Endothelial cell of umbilical vein (primary cell): ENCODE results near the gene CEP170. TPM values are rescaled to one million over a fixed set of nuclear protein-coding genes. Genes with fewer than 3 reads are reported as not detected.

Experiments
- BruUV-seq: library from RNA; stranded (reverse); fragments of 400-500 nt; replicated peaks from 2 replicates; lab custom pipeline; 2021; lab: Mats Ljungman, UMichigan
- CTCF ChIA-PET: fragments of 300-600, 350-600 bp; sonication (Branson Sonifier 250); formaldehyde crosslinking; loops from one replicate; lab custom pipeline; 2021; ENCODE audit warnings: antibody characterized with exemption, inconsistent platforms; lab: Charles Lee
- POLR2A ChIA-PET: fragments of 300-600, 350-600 bp; sonication (Branson Sonifier 250); formaldehyde crosslinking; loops from one replicate; lab custom pipeline; 2021; ENCODE audit warnings: antibody characterized with exemption, inconsistent platforms; lab: Charles Lee
- DNase-seq: peaks from one replicate; pipeline ENCODE4 v3.0.0-alpha.2; 2011; ENCODE audit warnings: low read depth, low spot score
- FAIRE-seq: peaks from 2 replicates; lab custom pipeline; 2011; peaks lifted over from hg19 to GRCh38; lab: Jason Lieb, UNC
- H2AFZ ChIP-seq: 2 replicates; pipeline ENCODE4 v1.6.0; 2012; ENCODE audit warnings: low read depth, low read length, control low read depth, inconsistent platforms
- H3K27ac ChIP-seq: 2 replicates; pipeline ENCODE4 v1.5.1; 2011; ENCODE audit warnings: low read depth, mild to moderate bottlenecking, control low read depth, low read length, moderate library complexity; ENCODE audit not compliant: insufficient read depth
- H3K27me3 ChIP-seq, 2 experiments: 2 replicates each; pipeline versions ENCODE4 v1.6.0 to v1.6.1; 2011; ENCODE audit warnings: low read length in 2 of 2, mixed read lengths in 1 of 2; ENCODE audit not compliant: control insufficient read depth in 2 of 2, insufficient read depth in 2 of 2
- H3K36me3 ChIP-seq, 2 experiments: 2 replicates in 1 of 2; 3 replicates in 1 of 2; pipeline ENCODE4 v1.5.1; 2011; ENCODE audit warnings: low read length in 2 of 2, mild to moderate bottlenecking in 1 of 2, moderate library complexity in 1 of 2; ENCODE audit not compliant: control insufficient read depth in 2 of 2, insufficient read depth in 2 of 2; ENCODE audit errors: extremely low read depth in 1 of 2
- H3K4me1 ChIP-seq: 3 replicates; pipeline ENCODE4 v1.5.1; 2011; ENCODE audit warnings: mild to moderate bottlenecking, low read length; ENCODE audit not compliant: control insufficient read depth, insufficient read depth; ENCODE audit errors: extremely low read depth
- H3K4me2 ChIP-seq: 2 replicates; pipeline ENCODE4 v1.6.1; 2011; ENCODE audit warnings: low read length, control low read depth, mixed read lengths; ENCODE audit not compliant: insufficient read depth
- H3K4me3 ChIP-seq, 3 experiments: fragments of 200-600 bp in 1 of 3; sonication (generic), shearing (Covaris generic) in 1 of 3; replicated peaks in 1 of 3; 2 replicates each; pipeline ENCODE4 v1.5.1; 2011 to 2016; ENCODE audit warnings: control low read depth in 3 of 3, low read length in 3 of 3, mild to moderate bottlenecking in 2 of 3, inconsistent platforms in 1 of 3, low read depth in 1 of 3, moderate library complexity in 1 of 3; ENCODE audit not compliant: insufficient read depth in 1 of 3
- H3K79me2 ChIP-seq: 2 replicates; pipeline ENCODE4 v1.6.0; 2012; ENCODE audit warnings: low read length, inconsistent platforms; ENCODE audit not compliant: control insufficient read depth, insufficient read depth
- H3K9ac ChIP-seq: replicated peaks from 2 replicates; pipeline ENCODE3; 2011; ENCODE audit warnings: low read length, control low read depth; ENCODE audit not compliant: insufficient read depth; ENCODE audit errors: extremely low read depth
- H3K9me1 ChIP-seq: replicated peaks from 3 replicates; pipeline ENCODE4 v1.6.0; 2011; ENCODE audit warnings: mild to moderate bottlenecking, low read length; ENCODE audit not compliant: control insufficient read depth, insufficient read depth; ENCODE audit errors: extremely low read depth
- H3K9me3 ChIP-seq: replicated peaks from 2 replicates; pipeline ENCODE4 v1.5.1; 2012; ENCODE audit warnings: low read length, inconsistent platforms; ENCODE audit not compliant: control insufficient read depth, insufficient read depth
- H4K20me1 ChIP-seq: replicated peaks from 2 replicates; pipeline ENCODE3; 2011; ENCODE audit warnings: mild to moderate bottlenecking, low read length; ENCODE audit not compliant: control insufficient read depth, insufficient read depth; ENCODE audit errors: extremely low read depth
- CTCF ChIP-seq, 2 donors: IDR thresholded peaks; 1 replicate in 1 of 2; 2 replicates in 1 of 2; pipeline ENCODE4 v1.5.1; 2011; ENCODE audit warnings: low read length in 2 of 2, mild to moderate bottlenecking in 2 of 2, moderate library complexity in 2 of 2, control low read depth in 1 of 2, inconsistent platforms in 1 of 2, low read depth in 1 of 2; ENCODE audit not compliant: insufficient read depth in 1 of 2; ENCODE audit errors: extremely low read depth in 1 of 2
- EZH2 ChIP-seq: IDR thresholded peaks from 2 replicates; pipeline ENCODE4 v1.6.1; 2012; ENCODE audit warnings: borderline replicate concordance, low read depth, mild to moderate bottlenecking, moderate library complexity, low read length, inconsistent platforms; ENCODE audit not compliant: severe bottlenecking
- FOS ChIP-seq: IDR thresholded peaks from 2 replicates; pipeline ENCODE4 v1.6.1; 2011; ENCODE audit warnings: mild to moderate bottlenecking, low read length, moderate library complexity, borderline replicate concordance; ENCODE audit not compliant: insufficient read depth
- GATA2 ChIP-seq: IDR thresholded peaks from 2 replicates; pipeline ENCODE4 v1.7.0; 2011; ENCODE audit warnings: low read depth, mild to moderate bottlenecking, moderate library complexity, mixed read lengths, low read length; ENCODE audit not compliant: insufficient read length, insufficient read depth
- JUN ChIP-seq: IDR thresholded peaks from 2 replicates; pipeline ENCODE4 v1.6.1; 2011; ENCODE audit warnings: borderline replicate concordance, low read depth; ENCODE audit not compliant: insufficient read length, insufficient read depth
- MYC ChIP-seq: IDR thresholded peaks from one replicate; pipeline ENCODE4 v1.6.1; 2011; ENCODE audit warnings: mild to moderate bottlenecking, low read depth, low read length
- POLR2A ChIP-seq: IDR thresholded peaks from 2 replicates; pipeline ENCODE4 v1.6.1; 2012; ENCODE audit warnings: low read depth, mild to moderate bottlenecking, control low read depth, low read length
- POLR2AphosphoS5 ChIP-seq: IDR thresholded peaks from 2 replicates; pipeline ENCODE4 v1.6.1; 2012; ENCODE audit warnings: low read depth, mild to moderate bottlenecking, control low read depth, low read length, moderate library complexity; ENCODE audit not compliant: insufficient read depth
- dilution Hi-C: fragments of 300-500 bp; cut with MboI; formaldehyde crosslinking; loops from one replicate; pipeline ENCODE4 v1.15.0; 2019; ENCODE audit warnings: low sequenced_read_pairs; ENCODE audit not compliant: extremely low pct_ligation_motif_present
- intact Hi-C: fragments of 100-400 bp; cut with micrococcal nuclease; formaldehyde crosslinking; loops from one replicate; pipeline ENCODE4 v1.10.0; 2022
- polyA plus RNA-seq, 4 experiments: library from polyadenylated mRNA; depleted of rRNA in 3 of 4; stranded (reverse) in 3 of 4; unstranded in 1 of 4; fragments of >200 nt; gene quantifications; 2 replicates each; pipeline versions ENCODE4 v1.2.1 to v1.2.3, GENCODE V29; 2011 to 2012; ENCODE audit warnings: missing spikeins in 1 of 4
- total RNA-seq: library from RNA; stranded (reverse); gene quantifications from 2 replicates; pipeline ENCODE4 v1.2.3, GENCODE V29; 2021
- TF ChIP-seq, protein P1 (sequence below): IDR thresholded peaks from 2 replicates; pipeline ENCODE4 v1.6.1; 2011; ENCODE audit not compliant: insufficient read depth, insufficient read length

The CEP170 gene
- total and polyA plus RNA-seq, 2 donors (not counting 3 experiments of a cell fraction or from before 2014, with no cell fraction given): 49.6 to 225 TPM

DNA sequence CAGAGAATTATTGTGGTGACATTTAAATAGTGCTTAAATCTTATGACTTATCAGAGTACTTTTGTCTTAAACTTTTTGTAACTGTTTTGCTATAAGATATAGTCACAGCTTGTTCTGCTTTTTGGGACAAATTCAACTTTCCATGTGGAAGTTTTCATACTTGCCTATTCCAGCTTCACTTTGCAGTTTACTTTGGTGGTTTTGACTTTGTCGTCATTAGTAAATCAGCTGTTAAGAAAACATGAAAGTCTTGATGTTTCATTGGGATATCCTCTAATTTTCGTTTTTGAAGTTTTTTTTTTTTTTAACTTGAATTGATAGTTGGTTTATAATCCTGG, 32.0 kb upstream of the CEP170 start:
- no peaks in the 10 kb centered on the region for H3K9me1 ChIP-seq
- H2AFZ ChIP-seq: no peak overlapping the region
- peaks cover 25% of the 10 kb centered on the region for H3K79me2 ChIP-seq
- no peak overlapping the region for H3K4me3 ChIP-seq
- H4K20me1 ChIP-seq: no peaks in the 10 kb centered on the region
- TF ChIP-seq JUN (no peak), EZH2 (no peak), GATA2 (no peak), CTCF (IDR thresholded peaks at IDR 0.05; ENCODE audit: extremely low read depth in 1 of 2, insufficient read depth in 1 of 2, low read depth in 1 of 2, low read length in 2 of 2) (no peak), MYC (no peak), POLR2A (no peak), POLR2AphosphoS5 (no peak), FOS (no peak)
- TF ChIP-seq, protein P1, sequence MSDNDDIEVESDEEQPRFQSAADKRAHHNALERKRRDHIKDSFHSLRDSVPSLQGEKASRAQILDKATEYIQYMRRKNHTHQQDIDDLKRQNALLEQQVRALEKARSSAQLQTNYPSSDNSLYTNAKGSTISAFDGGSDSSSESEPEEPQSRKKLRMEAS: no peak
- H3K27ac ChIP-seq: peak overlapping the region; percentile 98
- FAIRE-seq (no peak), DNase-seq (no peak)
- POLR2A ChIA-PET: interaction anchor here (0.7 to 1.3 kb wide), 3 partner anchors 17 to 31 kb away, joined by 3 to 19 read pairs (median 6); partner anchors contain the start of genes CEP170 and SDCCAG8
- peaks cover 41% of the 10 kb centered on the region for H3K4me1 ChIP-seq
- H3K36me3 ChIP-seq: peaks cover 0 to 2% of the 10 kb centered on the region in 2 experiments
- H3K9ac ChIP-seq: peak overlapping the region; percentile 64
- intact Hi-C loops (loop anchor here (1.0 to 5.0 kb wide), 4 partner anchors 19 to 875 kb away; partner anchors contain the start of gene CEP170), dilution Hi-C loops (no loop called here)
- H3K4me2 ChIP-seq: peak overlapping the region; percentile 31
- H3K9me3 ChIP-seq: no peaks in the 10 kb centered on the region
- BruUV-seq: TSS peak; percentile 90
- H3K27me3 ChIP-seq: no peaks in the 10 kb centered on the region
- CTCF ChIA-PET: interaction anchor here (0.7 to 2.5 kb wide), 4 partner anchors 14 to 48 kb away, joined by 3 to 18 read pairs (median 6); partner anchors contain the start of genes CEP170 and SDCCAG8
